T47D (cell line): ENCODE measurements around the gene EOLA2.
"Not testable (repeated sequence)": the region's sequence is repeated elsewhere in the genome, so short reads cannot be mapped to it uniquely, and the experiment has no call there.

ENCODE experiments used
- DNase-seq, 2 experiments: peaks; one replicate each; pipeline versions ENCODE4 v3.0.0 to v3.0.0-alpha.2; 2011 to 2012; ENCODE audit warnings: low read depth in 1 of 2, low spot score in 1 of 2
- JUND ChIP-seq: IDR thresholded peaks from 2 replicates; pipeline ENCODE4 v1.6.1; 2012; ENCODE audit warnings: low read depth
- in situ Hi-C: cut with HindIII; loops from 2 replicates; pipeline ENCODE4 v1.10.0; 2016; ENCODE audit warnings: low sequenced_read_pairs, low pct_unique_long_range_greater_than_20kb

EOLA2 gene

GRCh38 chrX:149916745-149917392 is 21.4 kb downstream of the EOLA2 start:
- DNase-seq = no peak
- in situ Hi-C loops = no loop called here
- TF ChIP-seq JUND = no peak

- no peak for DNase-seq
- no peak for TF ChIP-seq JUND
- in situ Hi-C loops = no loop called here
Observed at GRCh38 chrX:149910178-149910695, 28.1 kb downstream of the EOLA2 start.

DNA sequence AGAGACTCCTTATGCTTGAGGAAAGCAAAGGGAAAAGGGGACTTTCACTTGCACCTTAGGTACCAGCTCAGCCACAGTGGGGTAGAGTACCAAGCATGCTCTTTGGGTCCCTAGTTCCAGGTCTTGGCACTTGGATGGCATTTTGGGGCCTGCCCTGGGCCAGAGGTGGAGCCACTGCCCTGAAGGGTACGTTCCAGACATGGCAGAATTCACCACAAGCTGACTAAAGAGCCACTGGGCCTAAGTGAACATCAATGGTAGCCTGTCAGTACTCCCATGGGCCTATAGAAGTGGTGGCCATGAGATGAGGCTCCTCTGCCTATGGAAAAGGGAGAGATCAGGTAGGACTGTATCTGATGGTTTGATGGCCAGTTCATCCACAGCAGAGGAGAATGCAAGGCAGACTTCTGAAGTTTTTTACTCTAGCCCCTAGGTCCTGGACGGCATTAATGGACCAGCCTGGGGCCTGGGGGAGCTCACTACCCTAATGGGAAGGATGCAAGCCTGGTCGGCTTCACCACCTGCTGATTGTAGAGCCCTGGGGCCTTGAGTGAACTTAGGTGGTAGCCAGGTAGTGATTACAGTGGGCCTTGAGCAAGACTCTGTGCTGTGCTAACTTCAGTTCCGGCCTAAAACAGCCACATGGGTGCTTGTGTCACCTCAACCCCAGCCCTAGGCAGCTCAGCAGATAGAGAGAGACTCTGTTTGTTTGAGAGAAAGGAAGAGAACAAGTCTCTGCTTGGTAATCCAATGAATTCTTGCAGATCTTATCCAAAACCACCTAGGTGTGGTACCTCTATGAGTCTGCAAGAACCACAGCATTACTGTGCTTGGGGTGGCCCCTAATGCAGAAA is 28.7 kb downstream of the EOLA2 start:
- in situ Hi-C loops = no loop called here
- no peak for TF ChIP-seq JUND
- peak in 1 of 2 experiments; percentile 39 for DNase-seq

GRCh38 chrX:149908727-149909126 is 29.6 kb downstream of the EOLA2 start:
- no peak for TF ChIP-seq JUND
- in situ Hi-C loops = no loop called here
- DNase-seq = no peak

GRCh38 chrX:149908308-149908707 is 30.0 kb downstream of the EOLA2 start:
- in situ Hi-C loops = no loop called here
- no peak for TF ChIP-seq JUND
- DNase-seq = peak in 1 of 2 experiments; percentile 31

- TF ChIP-seq JUND = no peak
- in situ Hi-C loops = no loop called here
- DNase-seq = no peak
Observed at GRCh38 chrX:149903889-149904748, 34.2 kb downstream of the EOLA2 start.

GRCh38 chrX:149898554-149898953 is 39.7 kb downstream of the EOLA2 start:
- in situ Hi-C loops = no loop called here
- DNase-seq = no peak
- no peak for TF ChIP-seq JUND

- in situ Hi-C loops, DNase-seq: not testable (repeated sequence)
Observed at GRCh38 chrX:149890828-149891227, 47.5 kb downstream of the EOLA2 start.
